Left lung (tissue), 10 donors: ENCODE data around the gene AGPAT3. TPM values are rescaled to one million over a fixed set of nuclear protein-coding genes. Genes with fewer than 3 reads are reported as not detected.
A peak's percentile ranks its signal among the peaks of the same experiment; 100 is the strongest.

Source experiments
- ATAC-seq: fragments of 200-7000 bp; cut with Tn5 transposase; one replicate; pipeline ENCODE4 v1.9.1; 2020; ENCODE audit warnings: moderate library complexity
- DNase-seq, 4 donors: peaks; one replicate each; pipeline ENCODE4 v3.0.0-alpha.2; 2013 to 2020
- H3K27ac ChIP-seq, 2 donors: fragments of 200-600 bp; sonication (generic) in 1 of 2; one replicate each; pipeline versions ENCODE4 v1.5.0 to v1.8.0; 2020 to 2021
- H3K27me3 ChIP-seq, 2 donors: fragments of 200-600 bp; sonication (generic) in 1 of 2; one replicate each; pipeline versions ENCODE4 v1.5.0 to v1.8.0; 2020 to 2021
- H3K36me3 ChIP-seq, 2 donors: fragments of 200-600 bp; sonication (generic) in 1 of 2; one replicate each; pipeline versions ENCODE4 v1.5.0 to v1.8.0; 2020 to 2021
- H3K4me1 ChIP-seq, 2 donors: fragments of 200-600 bp; one replicate each; pipeline ENCODE4 v1.8.0; 2021
- H3K4me3 ChIP-seq, 2 donors: fragments of 200-600 bp; sonication (generic) in 1 of 2; one replicate each; pipeline versions ENCODE4 v1.5.0 to v1.8.0; 2020 to 2021; ENCODE audit warnings: mild to moderate bottlenecking in 1 of 2
- H3K9me3 ChIP-seq, 2 donors: fragments of 200-600 bp; sonication (generic) in 1 of 2; one replicate each; pipeline versions ENCODE4 v1.5.0 to v1.8.0; 2020 to 2021
- intact Hi-C, 2 donors: fragments of 100-400 bp; cut with DNase I; formaldehyde crosslinking; loops; one replicate each; pipeline versions ENCODE4 v1.11.2 to v1.14.2; 2022
- polyA plus RNA-seq, 6 donors: library from polyadenylated mRNA; unstranded; fragments of 120-200 nt; gene quantifications; one replicate each; pipeline ENCODE4 v1.2.1, GENCODE V29; 2013; ENCODE audit not compliant: insufficient read length in 6 of 6
- total RNA-seq, 2 donors: library from RNA; stranded (reverse); fragmentation: NEBNext Ultra II Directional; extraction: Animal tissue kit (Norgen Biotek cat#: 25700); gene quantifications; one replicate each; pipeline ENCODE4 v1.2.1, GENCODE V29; 2021
- TF ChIP-seq, protein P1 (sequence below), 2 donors: fragments of 200-600 bp; sonication (generic) in 1 of 2; IDR thresholded peaks; one replicate each; pipeline versions ENCODE4 v1.5.0 to v1.8.0; 2021; ENCODE audit warnings: antibody characterized with exemption in 2 of 2
- donor health status: DM: no; HTN: yes; CAD: no.
- donor health status: DM: no; HTN: no; CAD: no.

AGPAT3 gene
- total and polyA plus RNA-seq, 8 donors, result 37.4 to 111 (median 42.8) TPM

DNA sequence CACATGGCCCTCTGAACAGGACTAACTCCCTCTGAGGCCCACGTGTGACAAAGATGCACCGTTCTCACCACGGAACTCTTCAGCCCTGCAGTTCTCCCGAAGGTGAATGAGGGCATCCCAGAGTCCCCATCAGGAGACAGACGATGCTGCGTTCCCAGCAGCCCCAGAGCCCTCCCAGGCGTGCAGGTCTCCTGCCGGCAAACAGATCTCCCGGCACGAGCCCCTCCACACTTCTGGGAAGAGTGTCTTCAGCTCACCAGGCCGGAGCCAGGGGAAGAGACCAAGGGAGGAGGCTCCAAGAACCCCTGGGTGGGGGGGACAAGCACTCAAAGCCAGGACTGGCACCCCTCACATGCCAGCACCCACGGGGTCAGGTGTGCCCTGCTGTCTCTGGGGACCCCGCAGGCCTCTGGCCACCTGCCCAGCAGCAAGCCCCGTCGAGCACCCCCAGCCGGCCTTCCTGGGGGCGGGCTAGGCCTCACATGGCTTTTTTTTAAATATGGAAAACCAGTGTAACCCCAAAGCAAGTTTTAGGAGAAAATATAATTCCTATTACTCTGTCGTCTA lies 102.0 kb downstream of the AGPAT3 start:
- Histone ChIP-seq H3K27ac (no peak overlapping the region), H3K4me3 (no peak overlapping the region), H3K27me3 (no peaks in the 10 kb centered on the region), H3K4me1 (no peaks in the 10 kb centered on the region), H3K36me3 (peaks cover 0 to 64% of the 10 kb centered on the region in 2 donors), H3K9me3 (no peaks in the 10 kb centered on the region)
- TF ChIP-seq, protein P1, sequence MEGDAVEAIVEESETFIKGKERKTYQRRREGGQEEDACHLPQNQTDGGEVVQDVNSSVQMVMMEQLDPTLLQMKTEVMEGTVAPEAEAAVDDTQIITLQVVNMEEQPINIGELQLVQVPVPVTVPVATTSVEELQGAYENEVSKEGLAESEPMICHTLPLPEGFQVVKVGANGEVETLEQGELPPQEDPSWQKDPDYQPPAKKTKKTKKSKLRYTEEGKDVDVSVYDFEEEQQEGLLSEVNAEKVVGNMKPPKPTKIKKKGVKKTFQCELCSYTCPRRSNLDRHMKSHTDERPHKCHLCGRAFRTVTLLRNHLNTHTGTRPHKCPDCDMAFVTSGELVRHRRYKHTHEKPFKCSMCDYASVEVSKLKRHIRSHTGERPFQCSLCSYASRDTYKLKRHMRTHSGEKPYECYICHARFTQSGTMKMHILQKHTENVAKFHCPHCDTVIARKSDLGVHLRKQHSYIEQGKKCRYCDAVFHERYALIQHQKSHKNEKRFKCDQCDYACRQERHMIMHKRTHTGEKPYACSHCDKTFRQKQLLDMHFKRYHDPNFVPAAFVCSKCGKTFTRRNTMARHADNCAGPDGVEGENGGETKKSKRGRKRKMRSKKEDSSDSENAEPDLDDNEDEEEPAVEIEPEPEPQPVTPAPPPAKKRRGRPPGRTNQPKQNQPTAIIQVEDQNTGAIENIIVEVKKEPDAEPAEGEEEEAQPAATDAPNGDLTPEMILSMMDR (IDR thresholded peaks at IDR 0.05), result no peak
- ATAC-seq, result no peak
- intact Hi-C loops, result no loop called here
- DNase-seq, result peak in 1 of 4 donors; percentile 57

DNA sequence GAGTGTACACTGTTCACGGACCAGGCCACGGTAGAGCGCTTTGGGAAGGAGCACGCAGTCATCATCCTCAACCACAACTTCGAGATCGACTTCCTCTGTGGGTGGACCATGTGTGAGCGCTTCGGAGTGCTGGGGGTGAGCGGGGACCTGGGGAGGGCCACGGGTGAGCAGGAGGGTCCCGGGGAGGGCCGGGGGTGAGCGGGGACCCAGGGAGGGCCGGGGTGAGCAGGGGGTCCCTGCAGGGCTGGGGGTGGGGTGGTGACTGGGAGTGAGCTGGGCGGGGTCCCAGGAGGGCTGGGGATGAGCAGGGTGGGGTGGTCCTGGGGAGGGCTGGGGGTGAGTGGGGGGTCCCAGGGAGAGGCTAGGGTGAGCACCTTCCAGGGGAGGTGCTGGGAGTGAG lies 103.0 kb downstream of the AGPAT3 start:
- H3K36me3 ChIP-seq, result peaks cover 0 to 74% of the 10 kb centered on the region in 2 donors
- no peak overlapping the region for H3K4me3 ChIP-seq
- DNase-seq (peak in 1 of 4 donors; percentile 70), ATAC-seq (no peak)
- TF ChIP-seq, protein P1 (IDR thresholded peaks at IDR 0.05), result no peak
- intact Hi-C loops, result no loop called here
- H3K4me1 ChIP-seq, result peaks cover 0 to 8% of the 10 kb centered on the region in 2 donors
- H3K27ac ChIP-seq, result no peak overlapping the region
- H3K27me3 ChIP-seq, result no peaks in the 10 kb centered on the region
- H3K9me3 ChIP-seq, result no peaks in the 10 kb centered on the region

DNA sequence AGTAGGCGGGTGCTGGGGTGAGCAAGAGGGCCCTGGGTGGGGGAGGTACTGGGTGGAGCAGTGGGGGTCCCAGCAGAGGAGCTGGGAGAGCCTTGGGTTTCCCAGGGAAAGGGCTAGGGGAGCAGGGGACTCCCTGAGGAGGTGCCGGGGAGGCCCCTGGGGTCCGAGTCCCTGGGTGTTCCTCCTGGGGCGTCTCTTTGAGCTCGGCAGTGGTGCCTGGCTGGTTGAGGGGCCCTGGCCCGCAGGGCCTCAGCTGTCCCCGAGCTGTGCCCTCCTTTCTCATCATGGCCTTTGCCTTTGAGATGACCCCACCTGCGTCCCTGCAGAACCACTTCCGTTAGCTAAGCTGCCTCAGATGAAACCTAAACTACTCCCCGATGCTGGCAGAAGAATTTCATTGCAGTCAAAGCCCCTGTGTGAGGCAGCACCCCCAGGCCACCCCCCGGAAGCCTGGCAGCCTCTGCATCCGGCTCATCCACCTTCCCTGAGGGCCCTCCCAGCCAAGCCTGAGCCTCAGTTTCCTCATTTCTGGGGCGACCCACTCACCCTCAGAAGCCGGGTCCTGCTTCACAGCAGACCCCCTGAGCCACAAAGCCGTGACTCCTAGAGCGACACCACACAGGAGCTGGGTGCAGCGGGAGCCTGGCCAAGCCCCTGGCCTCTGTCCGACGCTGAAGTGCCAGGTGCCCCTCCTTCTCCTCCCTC lies 103.5 kb downstream of the AGPAT3 start:
- no peaks in the 10 kb centered on the region for H3K9me3 ChIP-seq
- H3K4me1 ChIP-seq, result peaks cover 0 to 12% of the 10 kb centered on the region in 2 donors
- H3K36me3 ChIP-seq, result peaks cover 0 to 74% of the 10 kb centered on the region in 2 donors
- TF ChIP-seq, protein P1 (IDR thresholded peaks at IDR 0.05), result no peak
- H3K27ac ChIP-seq, result no peak overlapping the region
- no peak overlapping the region for H3K4me3 ChIP-seq
- no peak for ATAC-seq
- DNase-seq, result peak in 1 of 4 donors; percentile 50
- intact Hi-C loops, result no loop called here
- H3K27me3 ChIP-seq, result no peaks in the 10 kb centered on the region

DNA sequence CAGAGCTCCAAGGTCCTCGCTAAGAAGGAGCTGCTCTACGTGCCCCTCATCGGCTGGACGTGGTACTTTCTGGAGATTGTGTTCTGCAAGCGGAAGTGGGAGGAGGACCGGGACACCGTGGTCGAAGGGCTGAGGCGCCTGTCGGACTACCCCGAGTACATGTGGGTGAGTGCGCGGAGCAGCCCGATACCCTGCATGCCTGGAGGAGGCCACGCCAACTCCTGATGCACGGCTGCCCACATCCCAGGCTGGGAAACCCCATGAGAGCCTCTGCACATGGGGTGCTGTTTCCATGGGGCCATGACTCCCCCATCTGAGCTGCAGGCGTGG lies 104.1 kb downstream of the AGPAT3 start:
- H3K36me3 ChIP-seq, result peaks cover 0 to 71% of the 10 kb centered on the region in 2 donors
- ATAC-seq, result no peak
- no peaks in the 10 kb centered on the region for H3K9me3 ChIP-seq
- H3K4me3 ChIP-seq, result no peak overlapping the region
- intact Hi-C loops, result no loop called here
- no peaks in the 10 kb centered on the region for H3K27me3 ChIP-seq
- peaks cover 0 to 12% of the 10 kb centered on the region in 2 donors for H3K4me1 ChIP-seq
- DNase-seq, result no peak
- H3K27ac ChIP-seq, result no peak overlapping the region
- TF ChIP-seq, protein P1 (IDR thresholded peaks at IDR 0.05), result no peak

DNA sequence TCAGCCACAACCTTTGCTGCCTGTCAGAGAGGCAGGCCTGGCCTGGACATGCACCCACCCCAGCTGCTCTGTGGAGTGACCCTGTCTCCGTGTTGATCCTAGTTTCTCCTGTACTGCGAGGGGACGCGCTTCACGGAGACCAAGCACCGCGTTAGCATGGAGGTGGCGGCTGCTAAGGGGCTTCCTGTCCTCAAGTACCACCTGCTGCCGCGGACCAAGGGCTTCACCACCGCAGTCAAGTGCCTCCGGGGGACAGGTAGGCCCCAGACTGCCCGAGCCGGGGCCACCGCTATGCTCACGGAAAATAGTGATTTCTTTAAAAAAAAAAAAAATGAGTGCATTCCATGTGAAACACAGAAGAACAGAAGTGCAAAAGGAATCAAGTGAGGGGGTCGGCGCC lies 105.5 kb downstream of the AGPAT3 start:
- Histone ChIP-seq H3K4me1 (peaks cover 3 to 12% of the 10 kb centered on the region in 2 donors), H3K27ac (no peak overlapping the region), H3K27me3 (no peaks in the 10 kb centered on the region), H3K9me3 (no peaks in the 10 kb centered on the region), H3K4me3 (no peak overlapping the region), H3K36me3 (peaks cover 0 to 71% of the 10 kb centered on the region in 2 donors)
- ATAC-seq (no peak), DNase-seq (peak in 1 of 4 donors; percentile 66)
- intact Hi-C loops, result no loop called here
- TF ChIP-seq, protein P1 (IDR thresholded peaks at IDR 0.05), result no peak
